ENCODE data around the gene CARF.

Gene CARF

DNA sequence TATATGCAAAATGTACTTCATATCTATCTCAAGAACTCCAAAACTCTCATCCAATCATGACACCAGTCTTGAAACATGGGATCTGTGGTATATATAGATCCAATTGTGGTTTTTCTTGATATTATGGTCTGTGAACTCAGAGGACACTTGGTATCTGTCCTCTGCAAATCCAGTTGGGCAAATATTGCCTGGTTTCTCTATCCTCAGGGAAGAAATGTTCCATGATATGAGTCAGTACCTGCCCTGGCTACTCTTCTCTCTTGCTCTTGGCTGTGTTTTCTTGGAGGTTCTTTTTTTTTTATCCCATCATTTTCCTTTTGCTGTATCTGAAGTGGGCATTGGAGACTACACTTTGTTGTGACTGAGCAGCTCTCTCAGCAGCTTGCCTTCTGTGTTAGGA, 113.5 kb downstream of the CARF start:
- DNase-seq = no peak

DNA sequence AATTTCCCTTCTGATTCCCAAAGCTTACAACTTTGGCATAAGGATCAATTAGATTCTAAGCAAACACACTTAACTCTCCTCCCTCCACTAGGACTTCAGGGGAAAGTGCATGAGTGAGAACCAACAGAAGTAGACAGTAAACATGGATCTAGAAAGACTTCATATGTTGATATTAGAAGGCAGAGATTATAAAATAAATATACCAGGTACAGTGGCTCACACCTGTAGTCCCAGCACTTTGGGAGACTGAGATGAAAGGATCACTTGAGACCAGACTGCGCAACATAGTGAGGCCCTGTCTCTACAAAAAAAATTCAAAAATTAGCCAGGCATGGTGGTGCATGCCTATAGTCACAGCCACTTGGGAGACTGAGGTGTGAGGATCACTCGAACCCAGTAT, 118.5 kb downstream of the CARF start:
- no peak for DNase-seq

DNA sequence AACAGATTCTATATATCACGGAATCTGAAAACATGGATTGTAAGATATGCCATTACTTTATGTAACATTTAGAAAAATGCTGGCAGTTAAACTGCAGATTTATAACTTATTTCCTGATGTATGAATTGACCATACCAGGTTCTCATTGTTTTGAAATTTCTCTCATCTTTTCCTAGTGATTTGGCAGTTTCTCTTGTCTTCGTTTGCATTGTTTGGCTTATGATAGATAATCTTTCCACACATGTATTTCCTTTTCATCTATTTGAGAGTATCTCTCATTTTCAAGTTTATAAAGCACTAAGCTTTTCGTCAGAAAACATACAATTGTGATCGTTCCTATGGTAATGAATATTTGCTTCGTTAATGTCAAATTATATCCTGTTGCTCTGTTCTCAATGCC, 118.9 kb downstream of the CARF start:
- DNase-seq = no peak

DNA sequence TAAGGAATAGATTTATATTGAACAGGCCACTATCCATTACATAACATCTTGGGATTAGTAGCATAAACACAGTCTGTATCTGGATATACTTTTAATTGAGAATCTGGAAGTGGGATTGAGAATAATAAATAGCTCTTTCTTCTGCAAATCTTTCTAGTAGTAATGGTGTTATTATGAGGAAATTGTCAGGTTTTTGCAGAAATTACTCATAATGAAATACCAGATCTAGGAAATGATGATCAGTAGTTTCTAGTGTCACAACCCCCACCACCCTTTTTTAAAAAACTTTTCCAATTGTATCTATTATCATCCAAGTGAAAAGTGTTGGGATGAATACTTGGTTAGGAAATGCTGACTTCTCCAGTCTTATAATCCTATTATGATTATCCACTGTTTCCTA, 121.3 kb downstream of the CARF start:
- DNase-seq = no peak

DNA sequence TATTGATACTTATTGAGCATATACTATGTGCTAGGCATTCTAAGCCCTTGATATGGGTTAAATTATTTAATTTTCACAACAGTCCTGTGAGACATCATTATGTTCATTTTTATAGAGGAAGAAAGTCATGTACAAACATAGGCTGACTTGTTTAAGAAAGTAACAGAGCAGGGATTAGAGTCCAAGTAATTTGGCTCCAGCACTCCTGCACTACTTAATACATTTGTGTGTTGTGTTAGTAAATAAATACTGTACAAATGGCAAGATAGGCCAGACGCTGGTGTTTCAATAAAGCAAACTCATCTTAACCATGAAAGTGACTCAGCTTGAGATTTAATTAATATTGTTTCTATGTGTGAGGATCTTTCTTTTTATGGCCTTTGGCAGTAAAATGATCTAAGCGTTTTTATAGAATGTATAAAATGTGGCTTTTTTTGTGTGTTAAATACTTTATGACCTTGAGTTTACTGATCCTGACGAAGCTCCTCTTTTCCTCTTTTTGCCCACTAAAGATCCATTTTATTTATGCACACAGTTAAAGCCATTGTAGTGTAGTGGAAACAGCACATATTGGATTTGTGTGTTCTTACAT, 123.9 kb downstream of the CARF start:
- no peak for DNase-seq

Data from activated CD4-positive, alpha-beta T cell treated with anti-CD3 and anti-CD28 coated beads for 4 hours (primary cell).